Measurements from ENCODE around the gene ATF4.
A peak's percentile ranks its signal among the peaks of the same experiment; 100 is the strongest.

GRCh38 chr22:39530692-39531331, 10.4 kb downstream of the ATF4 start:
- TF ChIP-seq CTCF (IDR thresholded peaks at IDR 0.05; ENCODE audit: poor library complexity, severe bottlenecking), result peak; percentile 40
- TF ChIP-seq POLR2AphosphoS5 (IDR thresholded peaks at IDR 0.05), result no peak
- TF ChIP-seq MXI1 (conservative IDR thresholded peaks at IDR 0.05; ENCODE audit: poor library complexity, severe bottlenecking), result no peak
- TF ChIP-seq EZH2 (IDR thresholded peaks at IDR 0.05; ENCODE audit: borderline replicate concordance, insufficient read depth, low read length, poor library complexity, severe bottlenecking), result no peak
- TF ChIP-seq EP300 (conservative IDR thresholded peaks at IDR 0.05; ENCODE audit: poor library complexity, severe bottlenecking), result no peak
- peak; percentile 33 for TF ChIP-seq SMC3 (conservative IDR thresholded peaks at IDR 0.05; ENCODE audit: poor library complexity)
- TF ChIP-seq, protein P1, sequence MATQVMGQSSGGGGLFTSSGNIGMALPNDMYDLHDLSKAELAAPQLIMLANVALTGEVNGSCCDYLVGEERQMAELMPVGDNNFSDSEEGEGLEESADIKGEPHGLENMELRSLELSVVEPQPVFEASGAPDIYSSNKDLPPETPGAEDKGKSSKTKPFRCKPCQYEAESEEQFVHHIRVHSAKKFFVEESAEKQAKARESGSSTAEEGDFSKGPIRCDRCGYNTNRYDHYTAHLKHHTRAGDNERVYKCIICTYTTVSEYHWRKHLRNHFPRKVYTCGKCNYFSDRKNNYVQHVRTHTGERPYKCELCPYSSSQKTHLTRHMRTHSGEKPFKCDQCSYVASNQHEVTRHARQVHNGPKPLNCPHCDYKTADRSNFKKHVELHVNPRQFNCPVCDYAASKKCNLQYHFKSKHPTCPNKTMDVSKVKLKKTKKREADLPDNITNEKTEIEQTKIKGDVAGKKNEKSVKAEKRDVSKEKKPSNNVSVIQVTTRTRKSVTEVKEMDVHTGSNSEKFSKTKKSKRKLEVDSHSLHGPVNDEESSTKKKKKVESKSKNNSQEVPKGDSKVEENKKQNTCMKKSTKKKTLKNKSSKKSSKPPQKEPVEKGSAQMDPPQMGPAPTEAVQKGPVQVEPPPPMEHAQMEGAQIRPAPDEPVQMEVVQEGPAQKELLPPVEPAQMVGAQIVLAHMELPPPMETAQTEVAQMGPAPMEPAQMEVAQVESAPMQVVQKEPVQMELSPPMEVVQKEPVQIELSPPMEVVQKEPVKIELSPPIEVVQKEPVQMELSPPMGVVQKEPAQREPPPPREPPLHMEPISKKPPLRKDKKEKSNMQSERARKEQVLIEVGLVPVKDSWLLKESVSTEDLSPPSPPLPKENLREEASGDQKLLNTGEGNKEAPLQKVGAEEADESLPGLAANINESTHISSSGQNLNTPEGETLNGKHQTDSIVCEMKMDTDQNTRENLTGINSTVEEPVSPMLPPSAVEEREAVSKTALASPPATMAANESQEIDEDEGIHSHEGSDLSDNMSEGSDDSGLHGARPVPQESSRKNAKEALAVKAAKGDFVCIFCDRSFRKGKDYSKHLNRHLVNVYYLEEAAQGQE (IDR thresholded peaks at IDR 0.05; ENCODE audit: borderline replicate concordance), result no peak
- TF ChIP-seq TAF1 (IDR thresholded peaks at IDR 0.05; ENCODE audit: low read depth), result no peak
- peak; percentile 16 for TF ChIP-seq RAD21 (conservative IDR thresholded peaks at IDR 0.05)
